HepG2 (cell line): Measurements from ENCODE around the gene ACTR6. TPM values are rescaled to one million over a fixed set of nuclear protein-coding genes. Genes with fewer than 3 reads are reported as not detected.

ENCODE experiments used
- ATAC-seq: fragments of 200-7000 bp; cut with Tn5 transposase; 3 replicates; pipeline ENCODE4 v1.9.1; 2020; ENCODE audit warnings: mild to moderate bottlenecking, moderate library complexity
- BruUV-seq: library from RNA; stranded (reverse); fragments of 400-500 nt; replicated peaks from 2 replicates; lab custom pipeline; 2021; lab: Mats Ljungman, UMichigan
- CTCF ChIA-PET: fragments of 300-600 bp; formaldehyde crosslinking; extraction: SDS; loops from one replicate; lab custom pipeline; 2021; ENCODE audit warnings: low total read pairs, inconsistent platforms, low intra/inter-chr PET ratio; lab: Yijun Ruan, JAX
- POLR2A ChIA-PET: fragments of 350-600 bp; sonication (Branson Sonifier 250); formaldehyde crosslinking; loops from one replicate; lab custom pipeline; 2020; ENCODE audit warnings: antibody characterized with exemption, inconsistent platforms; lab: Yijun Ruan, JAX
- DNase-seq: peaks from one replicate; pipeline ENCODE4 v3.0.0-alpha.2; 2015; ENCODE audit warnings: low spot score
- FAIRE-seq: peaks from 3 replicates; lab custom pipeline; 2011; peaks lifted over from hg19 to GRCh38; lab: Jason Lieb, UNC
- H2AFZ ChIP-seq: one replicate; pipeline ENCODE4 v1.6.1; 2011; ENCODE audit warnings: low read length, inconsistent platforms
- H3K27ac ChIP-seq: fragments of 300-600 bp; 3 replicates; pipeline ENCODE4 v1.8.0; 2011; ENCODE audit warnings: mixed run types, mild to moderate bottlenecking, mixed read lengths, low read length, inconsistent platforms; ENCODE audit not compliant: insufficient read depth; ENCODE audit errors: extremely low read length
- H3K27me3 ChIP-seq, 2 experiments: fragments of 200-600 bp in 1 of 2; 2 replicates in 1 of 2; 3 replicates in 1 of 2; pipeline versions ENCODE4 v1.6.0 to v1.8.0; 2011; ENCODE audit warnings: low read length in 2 of 2, mild to moderate bottlenecking in 2 of 2, moderate library complexity in 2 of 2, inconsistent platforms in 1 of 2; ENCODE audit not compliant: insufficient read depth in 2 of 2, control insufficient read depth in 1 of 2
- H3K36me3 ChIP-seq, 2 experiments: fragments of 200-600 bp in 1 of 2; replicated peaks in 1 of 2; 2 replicates in 1 of 2; 3 replicates in 1 of 2; pipeline versions ENCODE4 v1.5.1 to v1.8.0; 2011; ENCODE audit warnings: low read length in 2 of 2, inconsistent platforms in 1 of 2; ENCODE audit not compliant: insufficient read depth in 2 of 2, control insufficient read depth in 1 of 2
- H3K4me1 ChIP-seq: 2 replicates; pipeline ENCODE4 v1.5.1; 2012; ENCODE audit warnings: low read length, inconsistent platforms; ENCODE audit not compliant: insufficient read depth
- H3K4me2 ChIP-seq: 2 replicates; pipeline ENCODE4 v1.6.0; 2011; ENCODE audit warnings: low read depth, low read length, inconsistent platforms
- H3K4me3 ChIP-seq, 3 experiments: fragments of 200-600 bp in 1 of 3; sonication (generic), shearing (Covaris generic) in 1 of 3; replicated peaks in 1 of 3; 2 replicates each; pipeline ENCODE4 v1.5.1; 2011 to 2016; ENCODE audit warnings: low read length in 3 of 3, inconsistent platforms in 2 of 3, low read depth in 2 of 3, mild to moderate bottlenecking in 2 of 3, control low read depth in 1 of 3, mixed read lengths in 1 of 3; ENCODE audit not compliant: insufficient read depth in 1 of 3
- H3K79me2 ChIP-seq: one replicate; pipeline ENCODE4 v1.6.1; 2011; ENCODE audit warnings: low read length, inconsistent platforms; ENCODE audit not compliant: insufficient read depth
- H3K9ac ChIP-seq: 2 replicates; pipeline ENCODE4 v1.6.0; 2011; ENCODE audit warnings: mild to moderate bottlenecking, low read depth, low read length, inconsistent platforms; ENCODE audit not compliant: insufficient read depth
- H3K9me3 ChIP-seq: 2 replicates; pipeline ENCODE4 v1.5.1; 2012; ENCODE audit warnings: mild to moderate bottlenecking, low read length
- H4K20me1 ChIP-seq: 2 replicates; pipeline ENCODE4 v1.6.0; 2011; ENCODE audit warnings: inconsistent platforms, mild to moderate bottlenecking, low read length, moderate library complexity; ENCODE audit not compliant: insufficient read depth
- CEBPB ChIP-seq: IDR thresholded peaks from 2 replicates; pipeline ENCODE4 v1.6.1; 2011; ENCODE audit warnings: low read depth, low read length, improper control_type of control experiment, borderline replicate concordance
- IRF2 ChIP-seq: IDR thresholded peaks from 2 replicates; pipeline ENCODE4 v1.6.1; 2018; ENCODE audit warnings: missing genetic modification reagents, missing compliant biosample characterization
- IRX3 ChIP-seq: sonication (generic); formaldehyde crosslinking; IDR thresholded peaks from 2 replicates; pipeline ENCODE4 v1.8.1; 2023; ENCODE audit warnings: mild to moderate bottlenecking, low read depth, missing genetic modification reagents, borderline replicate concordance
- ISL2 ChIP-seq: sonication (generic); formaldehyde crosslinking; IDR thresholded peaks from 2 replicates; pipeline ENCODE4 v1.5.0; 2020; ENCODE audit warnings: missing genetic modification reagents
- JUNB ChIP-seq: sonication (generic); formaldehyde crosslinking; IDR thresholded peaks from 2 replicates; pipeline ENCODE4 v1.8.0; 2022; ENCODE audit warnings: missing genetic modification reagents, mild to moderate bottlenecking, borderline replicate concordance
- WGBS: methylation state at CpG from one replicate; pipeline ENCODE4 v1.1.6; 2017; ENCODE audit warnings: low lambda C conversion rate; 5-methylcytosine and 5-hydroxymethylcytosine counted together
- in situ Hi-C: cut with HindIII; loops from 2 replicates; pipeline ENCODE4 v1.10.0; 2017; ENCODE audit warnings: low pct_unique_long_range_greater_than_20kb; ENCODE audit not compliant: extremely low pct_ligation_motif_present
- intact Hi-C: fragments of 100-400 bp; cut with micrococcal nuclease; formaldehyde crosslinking; loops from one replicate; pipeline ENCODE4 v1.10.0; 2022; ENCODE audit not compliant: unreplicated experiment
- polyA plus RNA-seq, 8 experiments: library from polyadenylated mRNA; depleted of rRNA in 3 of 8; stranded (reverse) in 7 of 8; unstranded in 1 of 8; fragments of >200 nt; fragmentation: Illumina TruSeq in 4 of 8; extraction: Trizol in 4 of 8; gene quantifications; 2 replicates each; pipeline versions ENCODE4 v1.2.1 to v1.2.3, GENCODE V29; 2011 to 2016; ENCODE audit warnings: low read depth in 4 of 8, missing spikeins in 1 of 8, mixed read lengths in 1 of 8; ENCODE audit not compliant: insufficient read depth in 1 of 8
- total RNA-seq, 5 experiments: library from RNA; depleted of rRNA; stranded (reverse); fragments of >200 nt; fragmentation: Illumina TruSeq; extraction: Trizol; gene quantifications; 2 replicates each; pipeline ENCODE4 v1.2.3, GENCODE V29; 2016; ENCODE audit warnings: low read depth in 1 of 5
- TF ChIP-seq, protein P1 (sequence below): sonication (generic); formaldehyde crosslinking; conservative IDR thresholded peaks from 2 replicates; pipeline ENCODE4 v1.8.0; 2022; ENCODE audit warnings: mild to moderate bottlenecking, moderate library complexity, missing genetic modification reagents
- TF ChIP-seq, protein P2 (sequence below): IDR thresholded peaks from 2 replicates; pipeline ENCODE4 v1.6.1; 2016; ENCODE audit warnings: mild to moderate bottlenecking

The ACTR6 gene
- total and polyA plus RNA-seq, 2 of the 13 experiments (the other 11 are each of a cell fraction or from before 2014, with no cell fraction given) = 12.9 to 22.4 TPM

DNA sequence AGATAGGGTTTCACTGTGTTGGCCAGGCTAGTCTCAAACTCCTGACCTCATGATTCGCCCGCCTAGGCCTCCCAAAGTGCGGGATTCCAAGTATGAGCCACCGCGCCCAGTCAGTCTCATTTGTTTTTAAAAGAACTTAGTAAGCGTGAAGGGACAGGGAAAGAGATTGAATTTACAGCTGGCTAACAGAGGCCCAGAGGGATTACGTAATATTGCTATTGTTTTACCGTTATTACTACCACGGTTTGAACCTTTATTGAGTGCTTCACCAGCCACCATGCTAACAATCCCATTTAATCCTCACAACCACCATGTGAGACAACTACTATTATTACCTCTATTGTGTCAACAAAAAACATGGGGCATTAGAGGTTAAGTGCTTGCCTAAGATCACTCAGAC lies 31.3 kb upstream of the ACTR6 start:
- ATAC-seq = no peak
- no peaks in the 10 kb centered on the region for H3K9me3 ChIP-seq
- TF ChIP-seq CEBPB (peak; percentile 70), IRX3 (no peak)
- TF ChIP-seq, all 625 proteins: peak for 1
- CTCF ChIA-PET = no interaction called here
- FAIRE-seq (no peak), DNase-seq (no peak)
- POLR2A ChIA-PET = no interaction called here
- Histone ChIP-seq H3K79me2 (no peaks in the 10 kb centered on the region), H3K4me3 (no peak overlapping the region), H3K4me1 (peaks cover 17% of the 10 kb centered on the region), H3K4me2 (no peak overlapping the region), H2AFZ (no peak overlapping the region), H4K20me1 (no peaks in the 10 kb centered on the region), H3K36me3 (peaks cover 4 to 9% of the 10 kb centered on the region in 2 experiments; a peak in 4 of 5 replicates), H3K27ac (no peak overlapping the region), H3K9ac (no peak overlapping the region), H3K27me3 (no peaks in the 10 kb centered on the region)
- in situ Hi-C loops = no loop called here
- 96% methylated on average over 9 of the region's 9 CpGs for WGBS
- intact Hi-C loops = no loop called here
- no TSS peak for BruUV-seq

DNA sequence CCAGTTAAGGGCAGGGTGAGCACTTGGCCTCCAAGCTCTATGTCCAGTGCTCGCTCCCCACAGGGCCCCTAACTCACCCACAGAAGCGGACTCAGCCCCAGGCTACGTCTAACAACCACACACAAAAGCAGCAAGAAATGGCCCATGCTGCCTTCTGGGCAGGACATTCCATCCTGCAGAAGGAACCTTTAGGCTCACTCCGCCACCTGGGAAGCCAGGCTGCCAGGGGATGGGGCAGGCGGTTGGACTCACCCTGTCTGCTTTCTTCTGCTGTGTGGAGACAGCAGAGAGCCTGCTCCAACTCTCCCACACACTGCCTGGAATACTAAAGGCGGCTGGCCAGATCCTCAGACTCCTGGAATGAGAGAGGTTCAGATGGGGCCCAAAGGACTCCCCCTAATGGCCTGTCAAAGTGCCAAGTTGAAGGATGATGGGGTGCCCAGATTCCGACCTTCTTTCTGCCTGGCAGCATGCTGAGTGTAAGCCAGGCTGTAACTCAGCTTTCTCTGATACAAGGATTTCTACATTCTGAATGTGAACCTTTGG lies 30.2 kb upstream of the ACTR6 start:
- no peaks in the 10 kb centered on the region for H3K9me3 ChIP-seq
- H3K79me2 ChIP-seq = no peaks in the 10 kb centered on the region
- TF ChIP-seq ISL2 (no peak), JUNB (CRISPR knock-in tag) (no peak), CEBPB (no peak), IRF2 (CRISPR knock-in tag) (no peak)
- TF ChIP-seq, protein P1, sequence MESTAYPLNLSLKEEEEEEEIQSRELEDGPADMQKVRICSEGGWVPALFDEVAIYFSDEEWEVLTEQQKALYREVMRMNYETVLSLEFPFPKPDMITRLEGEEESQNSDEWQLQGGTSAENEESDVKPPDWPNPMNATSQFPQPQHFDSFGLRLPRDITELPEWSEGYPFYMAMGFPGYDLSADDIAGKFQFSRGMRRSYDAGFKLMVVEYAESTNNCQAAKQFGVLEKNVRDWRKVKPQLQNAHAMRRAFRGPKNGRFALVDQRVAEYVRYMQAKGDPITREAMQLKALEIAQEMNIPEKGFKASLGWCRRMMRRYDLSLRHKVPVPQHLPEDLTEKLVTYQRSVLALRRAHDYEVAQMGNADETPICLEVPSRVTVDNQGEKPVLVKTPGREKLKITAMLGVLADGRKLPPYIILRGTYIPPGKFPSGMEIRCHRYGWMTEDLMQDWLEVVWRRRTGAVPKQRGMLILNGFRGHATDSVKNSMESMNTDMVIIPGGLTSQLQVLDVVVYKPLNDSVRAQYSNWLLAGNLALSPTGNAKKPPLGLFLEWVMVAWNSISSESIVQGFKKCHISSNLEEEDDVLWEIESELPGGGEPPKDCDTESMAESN (CRISPR knock-in tag) = no peak
- TF ChIP-seq, protein P2, sequence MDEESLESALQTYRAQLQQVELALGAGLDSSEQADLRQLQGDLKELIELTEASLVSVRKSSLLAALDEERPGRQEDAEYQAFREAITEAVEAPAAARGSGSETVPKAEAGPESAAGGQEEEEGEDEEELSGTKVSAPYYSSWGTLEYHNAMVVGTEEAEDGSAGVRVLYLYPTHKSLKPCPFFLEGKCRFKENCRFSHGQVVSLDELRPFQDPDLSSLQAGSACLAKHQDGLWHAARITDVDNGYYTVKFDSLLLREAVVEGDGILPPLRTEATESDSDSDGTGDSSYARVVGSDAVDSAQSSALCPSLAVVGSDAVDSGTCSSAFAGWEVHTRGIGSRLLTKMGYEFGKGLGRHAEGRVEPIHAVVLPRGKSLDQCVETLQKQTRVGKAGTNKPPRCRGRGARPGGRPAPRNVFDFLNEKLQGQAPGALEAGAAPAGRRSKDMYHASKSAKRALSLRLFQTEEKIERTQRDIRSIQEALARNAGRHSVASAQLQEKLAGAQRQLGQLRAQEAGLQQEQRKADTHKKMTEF (CRISPR knock-in tag) = no peak
- TF ChIP-seq, all 625 proteins: peak for 0
- H3K4me3 ChIP-seq = no peak overlapping the region
- no peak overlapping the region for H3K4me2 ChIP-seq
- no peak overlapping the region for H3K27ac ChIP-seq
- intact Hi-C loops (no loop called here), in situ Hi-C loops (no loop called here)
- ChIA-PET CTCF (no interaction called here), POLR2A (no interaction called here)
- no peak overlapping the region for H2AFZ ChIP-seq
- H3K36me3 ChIP-seq = peaks cover 4 to 9% of the 10 kb centered on the region in 2 experiments; a peak in 4 of 5 replicates
- no peak for DNase-seq
- peaks cover 17% of the 10 kb centered on the region for H3K4me1 ChIP-seq
- H3K9ac ChIP-seq = no peak overlapping the region
- no peaks in the 10 kb centered on the region for H3K27me3 ChIP-seq
- 98% methylated on average over 7 of the region's 7 CpGs for WGBS
- no peaks in the 10 kb centered on the region for H4K20me1 ChIP-seq
- no TSS peak for BruUV-seq
- ATAC-seq = no peak
- no peak for FAIRE-seq
